HG02970 (cell line): ENCODE measurements around the gene AZU1.
"Not testable (repeated sequence)": the region's sequence is repeated elsewhere in the genome, so short reads cannot be mapped to it uniquely, and the experiment has no call there.

Source experiments
- ATAC-seq: cut with Tn5 transposase; IDR thresholded peaks from one replicate; pipeline ENCODE4 v1.9.1; 2021; ENCODE audit warnings: mild to moderate bottlenecking, moderate library complexity, moderate number of reproducible peaks; ENCODE audit not compliant: unreplicated experiment, low FRiP score

Gene AZU1

DNA sequence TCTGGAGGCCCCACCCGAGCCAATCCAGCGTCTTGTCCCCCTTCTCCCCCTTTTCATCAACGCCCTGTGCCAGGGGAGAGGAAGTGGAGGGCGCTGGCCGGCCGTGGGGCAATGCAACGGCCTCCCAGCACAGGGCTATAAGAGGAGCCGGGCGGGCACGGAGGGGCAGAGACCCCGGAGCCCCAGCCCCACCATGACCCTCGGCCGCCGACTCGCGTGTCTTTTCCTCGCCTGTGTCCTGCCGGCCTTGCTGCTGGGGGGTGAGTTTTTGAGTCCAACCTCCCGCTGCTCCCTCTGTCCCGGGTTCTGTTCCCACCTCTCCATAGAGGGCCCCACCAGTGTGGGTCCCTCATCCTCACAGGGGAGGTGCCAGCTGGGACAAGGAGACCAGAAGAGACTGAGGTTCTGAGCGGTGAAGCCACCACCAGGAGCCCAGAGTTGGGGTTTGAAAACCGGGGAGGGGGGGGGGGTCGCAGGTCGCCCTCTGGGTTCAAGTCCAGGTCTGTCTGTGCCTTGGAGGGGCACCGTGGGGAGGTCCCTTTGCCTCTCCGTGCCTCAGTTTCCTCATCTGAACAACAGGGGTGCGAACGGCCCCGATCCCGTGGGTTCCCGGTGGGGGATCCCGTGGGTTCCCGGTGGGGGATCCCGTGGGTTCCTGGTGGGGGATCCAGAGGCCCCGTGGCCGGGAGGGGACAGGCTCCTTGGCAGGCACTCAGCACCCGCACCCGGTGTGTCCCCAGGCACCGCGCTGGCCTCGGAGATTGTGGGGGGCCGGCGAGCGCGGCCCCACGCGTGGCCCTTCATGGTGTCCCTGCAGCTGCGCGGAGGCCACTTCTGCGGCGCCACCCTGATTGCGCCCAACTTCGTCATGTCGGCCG is 24.7 kb downstream of the AZU1 start, which contains the start of gene ELANE:
ELANE (plus strand) TSS at position 168 of the 878 bp plus-strand sequence; CDS start at position 194, 26 bp downstream.
- ATAC-seq: no peak

DNA sequence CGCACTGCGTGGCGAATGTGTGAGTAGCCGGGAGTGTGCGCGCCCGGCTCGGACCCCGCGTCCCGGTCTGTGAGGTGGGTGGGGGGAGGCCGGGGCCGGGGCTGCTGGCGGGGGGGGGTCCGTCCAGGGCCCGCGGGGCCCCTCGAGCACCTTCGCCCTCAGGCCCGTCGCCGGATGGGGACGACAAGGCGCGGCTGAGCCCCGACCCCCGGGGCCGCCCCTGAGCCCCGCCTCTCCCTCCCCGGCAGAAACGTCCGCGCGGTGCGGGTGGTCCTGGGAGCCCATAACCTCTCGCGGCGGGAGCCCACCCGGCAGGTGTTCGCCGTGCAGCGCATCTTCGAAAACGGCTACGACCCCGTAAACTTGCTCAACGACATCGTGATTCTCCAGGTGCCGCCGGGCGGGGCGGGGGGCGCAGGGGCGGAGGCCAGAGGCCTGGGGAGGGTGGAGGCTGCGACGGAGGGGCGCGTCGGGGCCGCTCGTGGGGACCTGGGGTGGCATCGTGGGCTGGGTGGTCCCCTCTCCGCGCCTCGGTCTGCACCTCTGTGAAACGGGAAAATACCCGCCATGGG is 25.5 kb downstream of the AZU1 start:
- ATAC-seq: no peak

DNA sequence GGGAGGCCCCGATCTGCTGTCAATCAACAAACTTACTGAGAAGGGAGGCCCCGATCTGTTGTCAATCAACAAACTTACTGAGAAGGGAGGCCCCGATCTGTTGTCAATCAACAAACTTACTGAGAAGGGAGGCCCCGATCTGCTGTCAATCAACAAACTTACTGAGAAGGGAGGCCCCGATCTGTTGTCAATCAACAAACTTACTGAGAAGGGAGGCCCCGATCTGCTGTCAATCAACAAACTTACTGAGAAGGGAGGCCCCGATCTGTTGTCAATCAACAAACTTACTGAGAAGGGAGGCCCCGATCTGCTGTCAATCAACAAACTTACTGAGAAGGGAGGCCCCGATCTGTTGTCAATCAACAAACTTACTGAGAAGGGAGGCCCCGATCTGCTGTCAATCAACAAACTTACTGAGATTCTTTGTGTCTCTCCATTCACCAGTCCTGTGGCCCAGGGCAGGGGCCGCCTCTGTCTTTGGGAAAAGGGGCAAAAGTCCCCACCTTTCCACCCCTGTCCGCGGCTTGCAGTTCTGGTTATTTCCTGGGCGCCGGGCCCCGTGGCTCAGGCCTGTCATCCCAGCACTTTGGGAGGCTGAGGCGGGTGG is 26.1 kb downstream of the AZU1 start:
- not testable (repeated sequence) for ATAC-seq

DNA sequence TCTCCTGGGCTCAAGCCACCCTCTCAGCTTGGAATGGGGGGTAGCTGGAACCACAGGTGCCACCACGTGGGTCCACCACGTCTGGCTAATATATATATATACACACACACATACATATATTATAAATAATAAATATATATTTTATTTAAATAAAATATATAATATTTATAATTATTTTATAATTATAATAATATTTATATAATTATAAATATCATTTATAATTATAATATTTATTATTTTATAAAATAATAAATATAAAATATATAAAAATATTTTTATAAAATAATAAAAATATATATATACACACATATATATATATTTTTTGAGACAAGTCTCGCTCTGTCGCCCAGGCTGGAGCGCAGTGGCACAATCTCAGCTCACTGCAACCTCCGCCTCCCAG is 26.9 kb downstream of the AZU1 start:
- ATAC-seq: no peak

DNA sequence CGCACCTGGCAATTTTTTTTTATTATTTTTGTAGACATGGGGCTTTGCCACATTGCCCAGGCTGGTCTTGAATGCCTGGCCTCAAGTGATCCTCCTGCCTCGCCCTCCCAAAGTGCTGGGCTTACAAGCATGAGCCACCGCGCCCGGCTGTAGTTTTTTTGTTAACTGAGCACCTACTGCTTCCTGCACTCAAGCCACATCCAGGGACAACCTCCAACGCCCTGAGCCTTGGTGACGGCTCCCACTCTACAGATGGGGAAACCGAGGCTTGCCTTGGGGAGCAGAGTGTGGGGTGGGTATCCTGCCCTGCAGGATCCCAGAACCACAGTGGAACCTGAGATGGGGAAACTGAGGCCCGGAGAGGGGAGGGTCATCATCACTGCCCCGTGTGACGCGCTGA is 27.5 kb downstream of the AZU1 start:
- no peak for ATAC-seq

DNA sequence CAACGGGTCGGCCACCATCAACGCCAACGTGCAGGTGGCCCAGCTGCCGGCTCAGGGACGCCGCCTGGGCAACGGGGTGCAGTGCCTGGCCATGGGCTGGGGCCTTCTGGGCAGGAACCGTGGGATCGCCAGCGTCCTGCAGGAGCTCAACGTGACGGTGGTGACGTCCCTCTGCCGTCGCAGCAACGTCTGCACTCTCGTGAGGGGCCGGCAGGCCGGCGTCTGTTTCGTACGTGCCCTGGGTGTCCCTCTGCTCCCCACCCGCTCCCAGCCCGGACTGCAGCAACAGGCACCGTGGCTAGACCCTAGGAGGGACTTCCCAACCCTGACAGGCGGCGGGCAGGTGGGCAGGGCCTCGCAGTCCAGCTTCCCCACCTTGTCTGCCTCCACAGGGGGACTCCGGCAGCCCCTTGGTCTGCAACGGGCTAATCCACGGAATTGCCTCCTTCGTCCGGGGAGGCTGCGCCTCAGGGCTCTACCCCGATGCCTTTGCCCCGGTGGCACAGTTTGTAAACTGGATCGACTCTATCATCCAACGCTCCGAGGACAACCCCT is 28.0 kb downstream of the AZU1 start:
- ATAC-seq: no peak

DNA sequence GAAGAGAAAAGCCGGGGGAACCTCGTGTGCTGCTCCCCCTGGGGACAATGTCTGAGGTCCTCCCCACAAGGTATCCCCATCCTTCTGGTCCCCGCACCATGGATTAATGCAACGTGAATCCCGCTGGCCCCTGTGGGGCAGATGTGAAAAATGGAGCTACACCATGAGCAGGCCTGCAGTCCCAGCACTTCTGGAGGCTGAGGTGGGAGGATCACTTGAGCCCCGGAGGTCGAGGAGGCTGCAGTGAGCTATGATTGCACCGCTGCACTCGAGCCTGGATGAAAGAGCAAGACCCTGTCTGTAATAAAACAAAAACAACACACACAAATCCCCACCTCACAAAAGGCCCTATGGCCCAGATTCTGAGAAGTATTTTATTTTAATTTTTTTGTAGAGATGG is 30.6 kb downstream of the AZU1 start:
- ATAC-seq: no peak

DNA sequence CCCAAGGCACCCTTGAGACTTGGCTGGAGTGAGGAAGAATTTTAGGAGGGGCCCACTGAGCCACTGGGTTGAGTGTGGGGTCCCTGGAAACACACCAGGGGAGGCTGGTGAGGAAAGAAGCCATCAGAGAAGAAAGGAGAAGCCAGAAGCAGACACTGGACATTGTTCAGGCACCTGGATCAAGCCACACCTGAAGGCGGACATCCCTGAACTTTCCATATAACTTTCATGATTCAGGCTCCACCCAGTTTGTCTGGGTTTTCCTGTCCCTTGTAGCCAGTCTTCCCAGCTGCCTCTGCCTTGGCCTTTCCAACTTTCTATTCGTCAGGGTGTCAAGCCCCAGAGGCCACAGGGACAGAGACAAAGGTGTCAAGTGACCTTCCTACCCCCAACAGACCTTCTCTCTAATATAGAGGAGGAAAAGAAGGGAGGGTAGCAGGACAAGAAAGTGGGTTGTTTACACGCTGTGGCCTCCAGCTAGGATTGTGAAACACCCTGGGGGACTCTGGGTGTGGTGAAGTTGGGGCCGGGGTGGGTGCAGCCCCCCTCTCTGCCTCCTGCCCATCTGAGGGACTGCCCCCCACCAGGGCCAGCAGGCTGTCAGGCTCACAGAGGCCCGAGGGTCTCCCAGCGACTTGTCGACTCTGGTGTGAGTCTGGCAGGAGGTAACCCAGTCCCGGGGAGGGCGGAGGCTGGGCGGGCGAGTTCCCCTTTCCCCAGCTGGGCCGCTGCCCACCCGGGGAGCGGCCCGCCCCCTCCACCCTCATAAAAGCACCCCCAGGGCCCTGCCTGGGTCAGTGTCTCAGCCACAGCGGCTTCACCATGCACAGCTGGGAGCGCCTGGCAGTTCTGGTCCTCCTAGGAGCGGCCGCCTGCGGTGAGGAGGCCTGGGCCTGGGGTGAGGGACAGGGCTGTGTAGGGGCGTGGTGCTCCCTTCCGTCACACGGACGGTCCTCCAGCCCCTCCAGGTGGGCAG is 31.5 kb downstream of the AZU1 start, which contains the start of gene CFD:
CFD (plus strand) TSS at position 797 of the 976 bp plus-strand sequence; CDS start at position 823, 26 bp downstream.
- ATAC-seq: no peak

DNA sequence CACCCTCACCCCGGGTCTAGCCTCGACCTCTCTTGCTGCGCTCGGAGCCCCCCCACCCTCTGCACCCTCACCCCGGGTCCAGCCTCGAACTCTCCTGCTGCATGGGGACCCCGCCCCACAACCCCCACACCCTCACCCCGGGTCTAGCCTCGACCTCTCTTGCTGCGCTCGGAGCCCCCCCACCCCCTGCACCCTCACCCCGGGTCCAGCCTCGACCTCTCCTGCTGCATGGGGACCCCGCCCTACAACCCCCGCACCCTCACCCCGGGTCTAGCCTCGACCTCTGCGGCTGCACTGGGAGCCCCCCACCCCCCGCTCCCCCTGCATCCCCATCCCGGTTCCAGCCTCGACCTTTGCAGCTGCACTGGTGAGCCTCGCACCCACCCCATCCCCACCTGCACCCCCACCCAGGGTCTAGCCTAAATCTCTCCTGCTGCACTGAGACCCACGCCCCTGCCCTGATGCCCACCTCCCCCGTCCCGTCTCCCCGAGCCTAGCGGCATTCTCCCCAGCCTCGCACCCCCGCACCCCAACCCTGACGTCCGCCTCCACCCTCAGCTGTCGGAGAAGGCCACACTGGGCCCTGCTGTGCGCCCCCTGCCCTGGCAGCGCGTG is 33.6 kb downstream of the AZU1 start:
- ATAC-seq: no peak

DNA sequence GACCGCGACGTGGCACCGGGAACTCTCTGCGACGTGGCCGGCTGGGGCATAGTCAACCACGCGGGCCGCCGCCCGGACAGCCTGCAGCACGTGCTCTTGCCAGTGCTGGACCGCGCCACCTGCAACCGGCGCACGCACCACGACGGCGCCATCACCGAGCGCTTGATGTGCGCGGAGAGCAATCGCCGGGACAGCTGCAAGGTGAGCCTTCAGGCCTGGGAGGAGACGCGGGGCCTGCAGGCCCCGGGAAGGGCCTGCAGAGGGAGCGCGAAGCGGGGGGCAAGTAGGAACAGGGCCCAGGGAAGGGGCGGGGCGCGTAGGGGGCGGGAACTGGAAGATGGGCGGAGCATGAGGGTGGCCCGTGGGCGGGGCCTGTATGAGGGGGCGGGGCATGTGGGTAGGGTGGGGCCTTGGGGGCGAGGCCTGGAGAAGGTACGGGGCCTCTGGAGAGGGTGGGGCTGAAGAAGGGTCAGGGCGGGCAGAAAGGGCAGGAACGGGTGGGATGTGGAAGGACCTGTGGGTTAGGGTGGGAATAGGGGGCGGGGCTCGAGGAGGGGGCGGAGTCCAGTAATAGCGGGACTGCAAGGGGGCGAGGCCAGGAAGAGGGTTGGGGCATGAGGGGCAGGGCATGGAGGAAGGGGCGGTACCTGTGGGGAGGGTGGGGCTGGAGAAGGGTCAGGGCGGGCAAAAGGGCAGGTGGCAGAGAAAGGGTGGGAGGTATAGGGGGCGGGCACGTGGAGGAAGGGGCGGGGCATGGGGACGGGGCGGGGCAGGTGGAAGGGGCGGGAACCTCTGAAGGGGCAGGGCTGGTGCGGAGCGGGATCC is 34.3 kb downstream of the AZU1 start:
- ATAC-seq: no peak

DNA sequence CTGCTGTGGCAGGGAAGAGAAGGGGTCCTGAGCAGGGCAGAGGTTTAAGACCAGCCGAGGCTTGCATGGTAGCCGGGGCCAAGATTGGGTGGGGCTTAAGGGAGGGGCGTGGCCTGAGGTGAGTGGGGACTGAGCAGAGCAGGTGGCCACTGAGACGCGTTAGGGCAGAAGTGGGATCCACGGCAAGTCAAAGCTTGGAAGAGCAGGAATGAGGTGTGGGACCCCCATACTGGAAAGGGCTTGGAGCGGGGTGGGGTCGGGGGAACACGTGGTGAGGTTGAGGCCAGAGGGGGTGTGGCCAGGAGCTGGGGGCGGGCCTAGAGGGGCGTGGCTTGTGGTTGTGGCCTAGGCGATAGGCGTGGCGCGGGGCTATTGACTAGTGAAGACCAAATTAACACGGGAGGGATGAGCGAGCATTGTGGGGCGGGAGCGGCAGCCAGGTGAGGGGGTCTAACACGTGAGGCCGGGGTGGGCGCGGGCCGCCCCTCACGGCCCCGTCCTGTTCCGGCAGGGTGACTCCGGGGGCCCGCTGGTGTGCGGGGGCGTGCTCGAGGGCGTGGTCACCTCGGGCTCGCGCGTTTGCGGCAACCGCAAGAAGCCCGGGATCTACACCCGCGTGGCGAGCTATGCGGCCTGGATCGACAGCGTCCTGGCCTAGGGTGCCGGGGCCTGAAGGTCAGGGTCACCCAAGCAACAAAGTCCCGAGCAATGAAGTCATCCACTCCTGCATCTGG is 35.1 kb downstream of the AZU1 start:
- no peak for ATAC-seq

DNA sequence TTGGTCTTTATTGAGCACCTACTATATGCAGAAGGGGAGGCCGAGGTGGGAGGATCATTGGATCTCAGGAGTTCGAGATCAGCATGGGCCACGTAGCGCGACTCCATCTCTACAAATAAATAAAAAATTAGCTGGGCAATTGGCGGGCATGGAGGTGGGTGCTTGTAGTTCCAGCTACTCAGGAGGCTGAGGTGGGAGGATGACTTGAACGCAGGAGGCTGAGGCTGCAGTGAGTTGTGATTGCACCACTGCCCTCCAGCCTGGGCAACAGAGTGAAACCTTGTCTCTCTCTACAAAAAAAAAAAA is 35.6 kb downstream of the AZU1 start:
- no peak for ATAC-seq

DNA sequence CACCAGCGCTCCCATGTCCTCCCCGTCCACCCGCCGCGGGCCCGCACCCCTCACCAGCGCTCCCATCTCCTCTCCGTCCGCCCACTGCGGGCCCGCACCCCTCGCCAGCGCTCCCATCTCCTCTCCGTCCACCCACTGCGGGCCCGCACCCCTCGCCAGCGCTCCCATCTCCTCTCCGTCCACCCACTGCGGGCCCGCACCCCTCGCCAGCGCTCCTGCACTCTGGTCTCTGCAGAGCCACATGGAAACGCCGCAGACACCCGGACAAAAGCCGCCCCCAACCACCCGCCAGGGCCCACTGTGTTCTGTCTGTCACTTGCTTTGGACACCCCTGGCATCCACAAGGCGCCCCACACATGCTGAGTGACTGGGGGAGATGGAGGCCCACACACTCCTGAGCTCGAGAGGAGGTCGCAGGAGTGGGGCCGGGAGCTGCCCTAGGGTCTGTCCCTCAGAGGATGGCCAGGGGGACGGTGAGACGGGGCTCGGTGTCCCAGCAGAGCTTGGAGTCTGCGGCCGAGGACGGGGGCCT is 39.2 kb downstream of the AZU1 start:
- no peak for ATAC-seq

DNA sequence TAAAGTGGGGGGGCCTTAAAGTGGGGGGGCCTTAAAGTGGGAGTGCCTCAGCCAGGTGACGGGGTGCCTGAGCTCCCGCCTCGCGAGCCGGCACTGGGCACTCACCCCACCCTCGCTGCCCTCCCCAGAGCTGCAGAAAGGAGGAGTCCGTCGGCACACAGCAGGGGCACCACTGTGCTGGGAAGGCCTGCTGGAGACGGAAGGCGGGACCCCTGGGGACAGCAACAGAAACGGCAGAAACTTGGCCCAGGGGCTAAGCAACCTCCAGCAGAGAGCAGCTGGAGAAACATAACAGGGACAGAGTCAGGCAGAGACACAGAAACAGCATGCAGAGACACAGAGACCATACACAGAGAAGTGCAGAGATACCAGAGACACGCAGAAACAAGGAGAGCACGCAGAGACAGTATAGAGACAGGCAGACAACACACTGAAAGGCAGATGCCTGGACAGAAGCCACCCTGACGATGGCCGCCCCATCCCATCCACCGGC is 39.7 kb downstream of the AZU1 start:
- no peak for ATAC-seq

DNA sequence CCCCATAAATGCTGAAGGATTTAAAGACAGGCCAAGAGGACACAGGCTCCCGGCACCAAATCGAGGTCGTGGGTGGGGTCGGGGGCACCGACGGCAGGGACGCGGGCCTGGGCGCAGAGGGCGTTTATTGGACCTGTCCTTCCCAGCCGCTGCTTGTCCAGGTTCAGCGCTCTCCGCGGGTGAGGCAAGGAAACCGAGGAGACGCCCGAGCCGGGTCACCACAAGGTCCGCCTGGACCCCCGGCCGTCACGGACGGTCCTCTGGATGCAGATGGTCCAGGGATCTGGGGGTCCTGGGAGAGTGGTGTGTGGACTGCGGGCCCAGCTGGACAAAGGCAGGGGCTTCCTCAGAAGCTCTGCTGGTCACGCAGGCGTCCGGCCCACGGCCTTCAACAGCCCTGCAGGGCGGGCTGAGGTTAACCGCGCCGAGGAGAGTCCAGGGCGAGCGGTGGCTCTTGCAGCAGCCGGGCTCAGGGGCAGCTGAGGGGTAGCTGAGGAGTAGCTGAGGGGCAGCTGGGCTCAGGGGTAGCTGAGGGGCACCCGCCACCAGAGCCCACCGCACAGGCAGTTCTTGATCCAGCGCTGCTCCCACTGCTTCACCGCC is 40.3 kb downstream of the AZU1 start:
- ATAC-seq: no peak

DNA sequence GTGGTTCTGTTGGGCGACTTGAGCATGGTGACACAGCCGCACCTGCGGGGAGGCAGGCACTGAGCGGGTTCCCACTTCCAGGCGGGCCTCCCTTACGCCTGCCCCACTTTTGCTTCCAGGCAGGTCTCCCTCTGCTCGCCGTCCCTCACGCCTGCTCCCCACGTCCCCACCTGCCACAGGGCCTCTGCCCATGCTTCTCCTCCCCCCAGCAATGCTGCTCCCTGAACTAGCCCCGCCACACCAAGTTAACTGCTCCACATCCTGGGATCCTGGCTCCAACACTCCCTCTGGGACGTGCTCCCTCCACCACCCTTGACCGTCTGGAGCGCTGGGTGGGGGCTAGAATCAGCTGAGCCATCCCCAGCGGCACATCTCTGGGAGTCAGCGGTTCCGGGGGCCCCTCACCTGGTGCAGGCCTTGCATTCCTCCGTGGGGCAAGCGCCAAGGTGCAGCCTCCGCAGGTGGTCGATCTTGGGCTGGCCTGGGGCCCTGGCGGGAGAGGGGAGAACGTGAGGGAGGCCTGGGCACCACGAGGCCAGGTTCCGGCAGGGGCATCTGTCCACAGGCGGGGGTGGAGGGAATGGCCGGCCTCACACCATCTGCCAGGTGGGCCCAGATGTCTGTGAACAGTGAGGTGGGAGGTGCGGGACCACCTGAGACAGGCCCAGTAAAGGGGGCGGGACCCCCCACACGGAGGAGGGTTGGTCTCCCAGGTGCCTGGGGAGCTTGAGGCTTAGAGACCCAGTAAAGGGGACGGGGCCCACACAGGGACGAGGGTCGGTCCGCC is 41.0 kb downstream of the AZU1 start:
- ATAC-seq: no peak
